ENCODE data around the gene NFU1. TPM values are rescaled to one million over a fixed set of nuclear protein-coding genes. Genes with fewer than 3 reads are reported as not detected.

The NFU1 gene
- total and polyA plus RNA-seq, 2 of the 8 experiments (the other 6 are each of a cell fraction or from before 2014, with no cell fraction given), result 18.4 to 45.5 TPM

- TF ChIP-seq CHD7 (IDR thresholded peaks at IDR 0.05; ENCODE audit: insufficient replicate concordance, low read length) (no peak), FOSL1 (IDR thresholded peaks at IDR 0.05; ENCODE audit: insufficient read depth, low read depth, low read length) (no peak), NRF1 (IDR thresholded peaks at IDR 0.05; ENCODE audit: low read depth, low read length) (no peak), TCF12 (IDR thresholded peaks at IDR 0.05; ENCODE audit: low read depth, low read length) (no peak)
- TF ChIP-seq, protein P1, sequence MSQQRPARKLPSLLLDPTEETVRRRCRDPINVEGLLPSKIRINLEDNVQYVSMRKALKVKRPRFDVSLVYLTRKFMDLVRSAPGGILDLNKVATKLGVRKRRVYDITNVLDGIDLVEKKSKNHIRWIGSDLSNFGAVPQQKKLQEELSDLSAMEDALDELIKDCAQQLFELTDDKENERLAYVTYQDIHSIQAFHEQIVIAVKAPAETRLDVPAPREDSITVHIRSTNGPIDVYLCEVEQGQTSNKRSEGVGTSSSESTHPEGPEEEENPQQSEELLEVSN (IDR thresholded peaks at IDR 0.05), result no peak
- TF ChIP-seq, protein P2, sequence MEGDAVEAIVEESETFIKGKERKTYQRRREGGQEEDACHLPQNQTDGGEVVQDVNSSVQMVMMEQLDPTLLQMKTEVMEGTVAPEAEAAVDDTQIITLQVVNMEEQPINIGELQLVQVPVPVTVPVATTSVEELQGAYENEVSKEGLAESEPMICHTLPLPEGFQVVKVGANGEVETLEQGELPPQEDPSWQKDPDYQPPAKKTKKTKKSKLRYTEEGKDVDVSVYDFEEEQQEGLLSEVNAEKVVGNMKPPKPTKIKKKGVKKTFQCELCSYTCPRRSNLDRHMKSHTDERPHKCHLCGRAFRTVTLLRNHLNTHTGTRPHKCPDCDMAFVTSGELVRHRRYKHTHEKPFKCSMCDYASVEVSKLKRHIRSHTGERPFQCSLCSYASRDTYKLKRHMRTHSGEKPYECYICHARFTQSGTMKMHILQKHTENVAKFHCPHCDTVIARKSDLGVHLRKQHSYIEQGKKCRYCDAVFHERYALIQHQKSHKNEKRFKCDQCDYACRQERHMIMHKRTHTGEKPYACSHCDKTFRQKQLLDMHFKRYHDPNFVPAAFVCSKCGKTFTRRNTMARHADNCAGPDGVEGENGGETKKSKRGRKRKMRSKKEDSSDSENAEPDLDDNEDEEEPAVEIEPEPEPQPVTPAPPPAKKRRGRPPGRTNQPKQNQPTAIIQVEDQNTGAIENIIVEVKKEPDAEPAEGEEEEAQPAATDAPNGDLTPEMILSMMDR (IDR thresholded peaks at IDR 0.05; ENCODE audit: control extremely low read depth in 1 of 3, insufficient read depth in 1 of 3, low read depth in 1 of 3, low read length in 3 of 3), result no peak
Measured at GRCh38 chr2:69390001-69390400, 47.2 kb downstream of the NFU1 start (continued).
